Activated CD8-positive, alpha-beta memory T cell treated with anti-CD3 and anti-CD28 coated beads for 4 hours (primary cell): ENCODE data around the gene SP8.

Source experiments
- DNase-seq, 2 donors: peaks; one replicate each; pipeline ENCODE4 v3.0.0-alpha.2; 2020; ENCODE audit warnings: low read depth in 2 of 2

SP8 gene

DNA sequence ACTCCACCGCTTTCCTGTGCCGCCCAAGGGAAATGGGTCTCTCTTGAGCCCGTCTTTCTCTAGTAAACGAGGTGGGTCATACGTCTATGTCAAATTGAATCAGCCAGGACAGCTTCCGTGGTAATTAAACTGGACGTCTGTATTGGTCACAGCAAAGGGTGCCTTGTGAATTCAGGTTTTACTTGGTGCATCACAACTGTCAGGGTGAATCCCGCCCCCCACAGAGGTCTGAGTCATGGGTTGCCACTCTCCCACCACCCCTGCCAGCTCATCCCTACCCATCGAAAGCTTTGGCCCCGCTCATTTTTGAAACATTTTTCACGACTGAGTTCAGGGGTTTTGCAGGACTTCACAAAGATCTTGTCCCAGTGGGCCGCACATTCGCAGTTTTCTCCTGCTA is 8.0 kb upstream of the SP8 start:
- no peak for DNase-seq

DNA sequence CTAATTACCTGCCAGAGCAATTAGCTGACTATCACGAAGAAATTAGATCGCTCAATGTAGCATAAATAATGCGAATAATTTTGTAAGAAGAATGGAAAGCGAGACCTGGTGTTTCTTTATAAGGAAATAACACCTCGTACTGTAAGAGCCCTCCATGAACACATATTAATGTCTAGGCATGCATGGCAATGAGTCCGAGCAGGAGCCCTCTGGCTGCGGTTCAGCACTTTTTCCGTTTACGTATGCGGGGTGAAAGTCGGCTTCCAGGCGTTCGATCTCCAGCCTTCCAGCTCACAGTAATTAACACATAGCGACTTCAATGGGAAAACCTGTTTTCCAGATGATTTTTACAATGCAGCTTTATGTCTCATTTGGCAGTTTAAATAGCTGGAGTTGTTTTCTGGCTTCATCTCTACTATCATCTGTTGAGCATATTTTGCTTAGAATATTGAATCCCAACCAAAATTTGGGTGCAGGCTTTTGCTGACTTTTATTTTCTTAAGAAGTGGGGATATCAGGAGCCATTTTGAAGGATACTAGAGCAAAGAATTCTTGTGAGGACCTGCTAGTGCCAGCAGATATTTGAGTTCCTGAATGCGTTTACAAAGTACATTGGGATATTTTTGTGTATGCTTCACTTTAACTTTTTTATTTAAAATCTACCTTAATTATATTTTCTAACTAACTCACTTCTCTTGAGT is 7.2 kb upstream of the SP8 start:
- no peak for DNase-seq

DNA sequence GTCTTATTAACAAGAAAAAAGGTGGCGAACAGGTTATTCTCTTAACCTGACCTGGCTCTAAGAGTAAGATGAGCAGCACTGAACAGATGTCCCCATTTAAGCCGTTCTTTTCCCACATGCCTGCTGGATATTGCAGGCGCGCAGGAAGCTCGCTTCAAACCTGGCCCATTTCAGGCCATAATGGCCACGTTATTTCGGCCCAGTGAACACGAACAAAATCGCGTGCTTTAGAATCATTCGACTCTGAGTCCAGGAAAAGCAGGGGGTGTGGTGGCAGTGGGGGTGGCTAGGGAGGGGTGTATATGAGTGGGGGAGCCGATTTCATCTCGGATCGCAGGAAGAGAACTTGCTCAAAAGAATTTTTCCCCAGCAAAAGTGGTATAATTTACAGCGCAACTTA is 6.6 kb upstream of the SP8 start:
- DNase-seq = no peak

DNA sequence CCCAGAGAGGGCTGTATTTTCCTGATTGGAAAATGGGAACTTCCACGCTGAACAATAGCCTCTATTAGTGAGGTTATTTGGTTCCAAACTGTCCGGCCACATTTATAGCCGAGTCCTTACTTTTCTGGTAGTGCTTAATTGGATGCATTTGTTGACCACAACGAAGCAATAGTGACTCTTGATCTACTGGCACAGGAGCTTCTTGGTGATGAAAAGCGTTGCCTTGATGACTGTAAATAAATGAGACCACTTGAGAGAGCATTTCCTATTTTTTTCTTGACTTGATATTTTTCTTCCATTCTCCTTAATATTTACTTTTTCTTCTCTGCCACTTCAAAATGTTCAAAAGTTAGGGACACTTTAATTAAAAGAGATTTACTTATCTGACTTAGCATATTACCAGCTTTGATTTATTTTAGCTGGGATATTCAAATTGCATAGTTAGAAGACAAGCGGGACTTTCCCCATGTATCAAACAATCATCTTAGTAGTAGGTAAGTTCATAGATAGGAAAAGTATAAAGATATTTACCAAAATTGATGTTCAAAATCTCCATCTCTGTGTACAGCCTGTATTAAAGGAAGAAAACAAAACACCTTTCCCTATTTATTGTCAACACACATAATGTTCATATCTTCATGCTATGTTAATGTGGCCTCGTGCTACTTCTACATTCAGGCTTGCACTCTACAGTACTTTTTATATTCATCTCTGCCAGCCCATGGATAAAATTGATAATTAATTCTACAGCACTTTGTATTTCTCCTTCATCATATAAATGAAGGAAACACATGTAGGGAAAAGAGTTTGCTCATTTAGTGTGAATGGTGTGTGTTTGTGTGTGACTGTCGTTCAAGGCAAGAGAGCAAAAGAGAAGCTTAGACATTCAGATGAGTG is 5.1 kb upstream of the SP8 start:
- no peak for DNase-seq

DNA sequence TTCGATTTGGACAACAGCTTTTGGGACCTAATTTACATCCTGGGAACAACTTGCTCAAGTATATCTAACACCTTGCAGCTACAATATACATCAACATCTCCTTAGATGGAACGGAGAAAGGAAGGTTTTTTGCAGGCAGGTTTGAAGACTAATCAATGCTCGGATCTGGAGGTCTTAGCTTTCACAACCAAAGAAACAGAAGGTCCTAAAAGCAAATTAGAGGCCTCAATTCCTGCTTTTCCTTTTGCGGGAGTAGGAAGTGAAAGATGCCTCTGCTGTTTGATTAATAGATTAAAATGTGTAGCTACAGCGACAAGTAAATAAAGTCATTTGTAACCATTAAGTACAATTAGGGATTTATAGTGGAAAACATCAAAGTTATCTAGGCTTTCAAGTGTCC is 3.7 kb upstream of the SP8 start:
- no peak for DNase-seq

DNA sequence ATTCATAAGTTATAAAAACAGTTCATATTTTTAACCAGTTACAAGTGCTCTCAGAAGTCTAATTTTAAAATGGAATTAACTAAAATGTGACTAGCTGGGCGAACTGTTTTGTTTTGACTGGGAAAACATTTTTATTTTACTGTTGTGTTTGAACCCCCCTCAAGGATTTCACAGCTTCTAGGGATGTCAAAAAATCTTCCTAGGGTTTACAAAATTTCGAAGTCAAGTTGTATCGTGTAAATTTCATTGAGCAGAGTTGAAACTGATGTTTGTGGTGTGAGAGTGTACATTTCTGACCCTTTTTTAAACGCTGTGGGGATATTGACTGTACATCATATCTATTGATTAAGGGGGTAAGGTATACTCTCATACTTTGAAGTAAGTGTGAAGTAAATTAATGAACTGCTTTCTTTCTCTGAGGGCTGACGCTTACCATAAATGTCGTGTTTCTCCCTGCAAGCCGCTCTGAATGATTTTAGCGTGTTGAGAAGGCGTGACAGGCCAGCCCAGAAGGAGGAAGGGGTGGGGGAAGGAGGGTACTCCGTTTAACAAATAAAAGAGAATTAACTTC is 1.8 kb upstream of the SP8 start:
- DNase-seq = no peak

DNA sequence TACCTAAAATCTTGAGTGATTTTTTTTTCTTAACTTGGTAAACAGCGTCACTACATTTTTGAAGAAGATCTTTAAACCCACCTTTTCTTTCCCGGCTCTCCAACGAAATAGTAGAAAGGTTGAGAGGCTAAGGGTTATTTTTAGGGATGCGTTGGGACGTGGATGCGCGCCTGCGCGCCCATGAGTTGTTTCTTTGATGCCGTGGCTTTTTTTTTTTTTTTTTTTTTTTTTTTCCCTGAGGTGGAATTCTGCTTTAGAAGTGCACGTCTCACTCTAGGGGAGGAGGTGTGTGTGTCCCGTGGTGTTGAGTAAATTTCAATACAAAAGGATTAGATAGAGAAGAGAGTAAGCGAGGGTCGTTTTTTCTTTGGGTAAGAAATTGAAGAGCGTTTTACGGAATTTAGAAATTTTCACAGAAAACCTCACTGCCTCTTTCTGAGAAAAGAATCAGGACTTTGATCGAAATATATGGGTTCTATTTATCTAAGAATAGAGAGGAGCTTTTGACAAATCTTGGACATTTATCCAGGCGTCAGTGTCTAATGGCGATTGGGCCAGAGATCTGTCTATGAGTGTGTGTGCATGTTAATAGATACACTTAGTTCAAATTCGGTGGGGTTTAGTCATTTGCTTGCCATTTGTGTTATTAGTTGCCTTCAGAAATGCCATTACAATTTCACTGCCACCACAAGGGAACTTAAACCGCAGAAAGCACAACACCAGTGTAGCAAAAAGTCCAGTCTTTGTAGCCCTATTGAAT is 1.2 kb upstream of the SP8 start:
- DNase-seq = no peak

DNA sequence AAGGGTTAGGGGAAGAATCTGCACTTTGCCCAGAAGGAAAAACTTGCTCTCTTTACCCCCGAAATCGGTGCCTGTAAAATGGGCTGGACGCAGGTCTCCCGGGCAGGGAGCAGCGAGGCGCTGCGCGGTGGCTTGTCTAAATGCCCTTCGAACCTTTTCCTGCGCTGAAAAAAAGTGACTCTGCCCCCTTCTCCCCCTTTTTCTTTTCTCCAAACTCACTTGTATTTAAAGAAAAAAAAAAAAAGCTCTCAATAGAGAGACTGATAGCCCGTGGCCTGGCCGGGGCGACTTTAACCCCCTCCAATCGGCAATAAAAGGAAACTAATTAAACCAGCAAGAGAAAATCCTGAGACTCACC is 286 bp downstream of the SP8 start:
- no peak for DNase-seq

DNA sequence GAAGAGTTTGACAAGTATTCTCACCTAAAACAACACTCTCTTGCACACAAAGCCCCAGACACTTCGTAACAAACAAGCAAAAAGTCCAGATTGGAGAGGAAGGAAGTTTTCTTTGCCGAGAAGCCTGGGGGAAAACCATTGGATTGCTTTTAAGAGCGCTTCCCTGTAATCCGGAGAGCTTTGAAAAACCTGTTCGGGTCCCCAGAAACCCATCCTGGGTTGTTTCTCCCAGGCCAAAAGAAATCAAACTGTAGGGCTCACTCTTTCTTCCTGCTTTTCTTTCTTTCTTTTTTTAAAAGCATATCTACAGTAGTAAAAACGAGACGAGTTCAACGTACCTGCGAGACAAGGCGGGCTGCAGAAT is 655 bp downstream of the SP8 start:
- no peak for DNase-seq

DNA sequence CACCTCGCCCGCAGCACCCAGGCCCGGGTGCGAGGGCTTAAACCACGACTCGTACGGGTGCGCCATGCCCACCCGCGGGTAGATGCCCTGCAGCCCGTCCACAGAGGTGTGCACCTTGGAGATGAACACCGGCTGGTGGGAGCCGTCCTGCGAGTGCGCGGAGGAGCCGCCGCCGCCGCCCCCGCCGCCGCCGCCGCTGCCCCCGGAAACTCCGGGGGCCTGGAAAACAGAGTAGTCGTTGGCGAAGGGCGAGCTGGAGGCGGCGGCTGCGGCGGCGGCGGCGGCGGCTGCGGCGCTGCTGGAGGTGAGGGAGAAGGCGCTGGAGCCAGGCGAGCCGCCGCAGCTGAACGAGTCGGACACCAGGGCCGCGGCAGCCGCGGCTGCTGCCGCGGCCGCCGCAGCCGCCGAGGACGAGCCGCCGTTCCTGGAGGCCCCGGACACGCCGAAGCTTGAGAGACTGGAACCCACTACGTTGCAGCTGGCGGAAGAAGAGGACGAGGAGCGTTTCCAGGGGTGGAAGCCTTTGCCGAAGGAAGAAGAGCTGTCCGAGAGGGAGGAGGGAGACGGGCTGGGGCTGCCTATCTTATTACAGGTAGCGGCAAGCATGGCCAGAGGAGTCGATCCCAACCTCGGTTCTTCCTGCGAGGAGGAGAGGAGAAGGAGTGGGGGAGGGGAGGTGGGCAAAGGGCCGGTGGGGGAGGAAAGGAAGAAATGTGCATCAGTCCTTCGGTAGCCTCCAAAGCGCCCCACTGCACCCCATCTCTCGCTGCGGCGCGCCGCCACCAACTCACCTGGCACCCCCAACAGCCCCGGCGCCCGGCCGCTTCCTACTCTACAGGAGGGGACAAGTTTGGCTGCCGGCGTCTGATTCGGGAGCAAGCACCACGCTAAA is 1.3 kb downstream of the SP8 start:
- DNase-seq = no peak

DNA sequence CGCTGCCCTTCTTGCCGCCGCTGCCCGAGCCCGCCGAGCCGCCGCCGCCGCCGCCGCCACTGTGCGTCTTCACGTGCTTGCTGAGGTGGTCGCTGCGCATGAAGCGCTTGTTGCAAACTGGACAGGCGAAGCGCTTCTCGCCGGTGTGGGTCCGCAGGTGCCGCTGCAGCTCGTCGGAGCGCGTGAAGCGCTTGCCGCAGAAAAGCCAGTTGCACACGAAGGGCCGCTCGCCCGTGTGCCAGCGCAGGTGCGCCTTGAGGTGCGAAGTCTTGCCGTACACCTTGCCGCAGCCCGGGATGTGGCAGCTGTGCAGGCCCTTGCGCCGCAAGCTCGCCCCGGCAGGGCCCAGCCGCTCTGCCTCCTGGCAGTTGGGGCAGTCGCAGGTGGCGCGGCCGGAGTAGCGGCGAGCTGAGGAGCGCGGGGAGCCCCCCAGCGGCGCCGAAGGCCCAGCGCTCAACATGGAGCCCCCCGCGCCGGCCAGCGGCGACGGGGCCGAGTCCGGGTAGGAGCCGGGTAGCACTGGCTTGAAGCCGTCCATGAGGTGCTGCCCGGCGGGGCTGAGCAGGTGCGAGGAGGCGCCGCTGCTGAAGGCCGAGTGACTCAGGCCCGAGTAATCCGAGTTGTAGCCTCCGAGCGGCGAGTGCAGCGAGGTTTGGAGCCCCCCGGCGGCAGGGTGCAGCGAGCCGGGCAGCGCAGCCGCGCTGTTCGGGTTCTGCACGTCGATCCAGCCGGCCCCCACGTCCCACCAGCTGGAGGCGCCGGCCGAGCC is 2.1 kb downstream of the SP8 start:
- DNase-seq = no peak

DNA sequence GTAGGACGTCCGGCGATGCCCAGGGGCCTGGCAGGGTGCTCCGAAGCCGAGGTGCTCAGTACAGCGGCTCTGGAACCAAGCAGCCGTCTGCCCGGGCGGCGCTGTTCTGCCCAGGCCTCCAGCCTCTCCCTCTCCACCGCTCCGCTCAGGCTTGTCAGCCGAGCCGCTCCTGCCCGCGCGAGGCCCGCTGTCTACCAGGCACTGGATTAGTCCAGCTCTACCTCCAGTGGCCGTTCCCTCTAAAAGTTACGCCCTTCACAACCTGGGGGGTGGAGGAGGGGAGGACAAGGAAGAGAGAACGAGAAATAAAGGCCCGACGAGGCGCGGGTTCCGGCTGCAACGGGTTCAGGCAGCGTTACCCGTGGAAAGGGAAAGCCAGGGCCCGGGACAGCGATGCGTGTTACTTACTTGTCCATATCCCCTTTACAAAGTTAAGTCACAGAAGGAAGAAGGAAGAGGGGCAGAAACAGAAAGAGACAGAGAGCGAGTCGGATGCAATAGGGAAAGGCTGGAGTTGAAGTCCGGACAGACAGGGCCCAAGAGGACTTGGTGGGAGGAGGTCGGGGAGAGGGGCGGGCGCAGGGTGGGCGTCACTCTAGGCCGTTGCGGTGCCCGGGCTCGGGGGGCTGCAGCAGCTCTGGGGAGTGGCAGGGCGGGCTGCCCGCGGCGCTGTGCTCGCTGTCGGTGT is 2.8 kb downstream of the SP8 start:
- no peak for DNase-seq

DNA sequence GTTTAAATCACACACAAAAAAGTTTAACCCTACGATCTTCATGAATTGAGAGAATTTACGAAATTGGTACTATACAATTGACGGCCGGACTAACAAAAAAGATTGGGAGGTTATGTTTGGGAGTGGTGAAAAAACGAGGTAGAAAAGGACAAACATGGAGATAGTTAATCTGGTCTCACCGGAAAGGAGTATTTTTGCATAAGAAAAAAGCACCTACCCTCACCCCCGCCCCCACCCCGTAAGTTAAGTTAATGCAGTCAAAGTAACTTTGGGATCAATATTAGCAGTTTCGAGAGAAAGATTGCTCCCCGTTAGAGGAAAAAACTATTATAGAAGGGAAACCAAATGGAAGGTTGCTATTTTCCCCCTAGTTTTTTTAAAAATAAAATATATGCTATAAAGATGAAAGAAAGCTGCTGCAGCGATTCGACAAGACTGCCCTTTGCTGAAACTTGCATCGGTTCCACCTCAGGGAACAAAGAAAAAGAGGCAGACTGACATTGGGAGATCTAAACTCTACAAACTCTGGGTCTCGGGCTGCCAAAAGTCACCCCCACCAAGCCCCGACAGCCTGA is 3.5 kb downstream of the SP8 start:
- DNase-seq = no peak

DNA sequence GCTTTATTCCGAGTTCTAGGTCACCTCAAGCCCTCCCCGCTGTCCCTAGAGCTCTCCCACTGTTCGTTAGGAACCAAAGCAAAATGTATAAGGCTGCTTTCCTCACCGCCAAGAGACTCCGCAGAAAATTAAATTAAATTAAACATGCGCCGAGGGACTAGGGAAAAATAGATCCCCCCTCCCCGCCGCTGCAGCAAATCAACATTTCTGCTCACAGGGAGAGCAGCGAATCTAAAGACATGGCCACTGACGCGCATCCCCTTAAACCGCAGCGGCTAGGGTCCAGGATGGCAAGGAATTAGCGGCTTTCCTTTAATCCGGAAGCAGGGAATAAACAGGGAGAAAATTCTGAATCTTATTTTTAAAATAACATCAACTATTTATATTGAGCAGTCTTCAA is 7.6 kb downstream of the SP8 start:
- no peak for DNase-seq

DNA sequence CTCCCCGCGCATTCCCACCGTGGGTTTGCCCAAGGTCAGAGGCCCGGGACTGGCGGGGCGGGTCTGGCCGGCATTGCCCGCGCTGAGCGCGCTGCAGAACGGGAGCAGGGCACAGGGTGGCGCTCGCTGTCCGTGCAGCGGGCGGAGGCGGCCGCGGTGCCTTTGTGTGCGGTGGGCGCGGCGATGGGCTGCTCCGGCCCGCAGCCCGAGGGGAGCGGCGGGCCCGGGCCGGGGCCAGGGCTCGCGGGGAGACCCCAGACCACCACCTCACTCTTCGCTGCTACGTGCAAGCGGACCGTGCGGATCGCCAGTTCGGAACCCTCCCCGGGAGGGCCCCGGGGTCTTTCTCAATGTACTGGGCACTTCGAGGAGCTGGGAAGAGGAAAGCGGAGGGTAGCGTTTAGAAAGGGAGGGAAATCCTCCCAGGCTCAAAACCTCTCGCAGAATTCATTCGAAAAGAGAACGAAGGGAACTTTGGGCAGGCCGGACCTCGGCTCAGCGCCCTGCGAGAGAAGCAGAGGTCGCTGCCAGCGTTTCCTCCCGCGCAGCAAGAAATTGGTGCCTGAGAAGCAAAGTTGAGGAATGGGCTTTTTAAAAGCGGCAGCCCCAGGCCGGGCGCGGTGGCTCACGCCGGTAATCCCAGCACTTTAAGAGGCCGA is 8.5 kb downstream of the SP8 start:
- no peak for DNase-seq

DNA sequence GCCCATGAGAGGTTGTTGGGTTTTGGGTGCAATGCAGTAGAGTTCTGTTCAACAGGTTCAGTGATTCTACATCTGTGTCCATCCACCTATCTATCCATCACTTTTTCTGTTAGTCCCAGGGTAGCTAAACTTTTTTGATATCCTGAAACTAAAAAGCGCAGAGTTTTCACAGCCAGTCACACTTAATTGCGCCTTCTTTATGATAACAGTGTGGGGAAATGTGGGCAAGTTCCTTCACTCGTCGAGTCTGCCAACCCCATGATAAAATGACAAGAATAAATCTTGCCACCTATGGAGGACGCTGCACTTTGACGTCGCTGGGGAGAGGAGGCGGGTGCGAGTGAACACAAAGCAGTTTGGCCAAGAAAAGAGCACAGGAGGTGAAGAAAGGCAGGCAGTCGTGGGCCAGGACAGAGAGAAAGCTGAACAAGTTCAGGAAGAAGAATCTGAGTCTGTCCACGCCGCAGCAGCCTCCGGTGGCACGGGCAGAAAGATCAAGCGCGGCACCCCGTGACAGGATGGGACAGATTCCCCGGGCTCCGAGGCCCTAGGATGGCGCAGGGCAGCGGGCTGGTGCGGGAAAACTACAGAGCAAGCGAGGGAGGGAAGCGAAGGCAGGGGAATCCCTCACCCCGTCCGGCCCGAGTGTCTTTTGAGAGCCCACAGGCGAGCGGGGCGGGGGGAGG is 9.2 kb downstream of the SP8 start:
- DNase-seq = no peak

DNA sequence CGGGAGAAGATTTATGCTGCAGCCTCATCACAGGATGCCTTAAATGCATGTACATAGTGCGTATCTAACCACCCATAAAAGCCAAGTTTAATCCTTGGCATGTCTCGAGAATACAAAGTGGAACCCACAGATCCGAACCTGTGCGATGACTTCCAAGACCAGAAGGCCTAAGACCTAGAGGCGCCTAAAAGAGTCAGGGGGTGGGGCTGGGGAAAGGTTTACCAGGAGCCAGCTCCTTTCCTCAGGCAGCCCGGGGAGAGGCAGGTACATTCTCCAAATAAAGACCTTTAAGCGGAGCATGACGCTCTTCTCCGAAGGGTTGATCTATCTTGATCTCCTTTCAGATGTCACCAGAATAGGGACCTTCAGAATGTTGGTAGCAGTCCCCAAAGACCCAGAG is 9.7 kb downstream of the SP8 start:
- no peak for DNase-seq

DNA sequence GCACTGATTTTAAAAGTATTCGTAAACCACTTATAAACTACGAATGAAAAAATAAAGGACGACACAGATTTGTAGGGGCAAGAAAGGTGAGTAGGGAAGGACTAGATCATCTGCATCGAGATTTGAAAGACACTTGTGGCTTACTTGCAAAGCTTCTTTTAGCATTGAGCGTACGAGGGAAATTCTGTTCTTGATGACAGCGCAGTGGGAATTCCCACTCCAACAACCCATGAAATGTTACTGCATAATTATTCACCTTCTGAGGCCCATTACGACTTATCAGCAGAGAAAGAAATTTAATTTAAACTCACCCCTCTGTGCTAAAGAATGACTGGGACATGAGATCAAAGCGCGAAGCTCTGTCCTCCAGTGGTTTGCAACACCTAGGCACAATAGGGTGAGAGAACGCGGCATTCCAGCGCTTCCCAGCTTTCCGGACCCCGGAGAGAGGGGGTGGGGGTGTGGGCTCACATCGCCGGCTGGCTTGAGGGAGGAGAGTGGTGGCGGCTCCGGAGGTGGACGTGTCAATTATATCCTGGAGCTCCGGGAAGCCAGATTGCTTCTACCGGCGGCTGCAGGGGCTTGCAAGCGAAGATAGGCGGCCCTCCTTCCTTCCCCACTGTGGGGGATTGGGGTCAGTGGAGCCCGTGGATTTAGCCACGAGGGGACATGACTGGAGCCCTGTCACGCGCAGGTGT is 10.3 kb downstream of the SP8 start:
- no peak for DNase-seq
